ENCODE results near the gene HNRNPUL1.
A peak's percentile ranks its signal among the peaks of the same experiment; 100 is the strongest.

The HNRNPUL1 gene

DNA sequence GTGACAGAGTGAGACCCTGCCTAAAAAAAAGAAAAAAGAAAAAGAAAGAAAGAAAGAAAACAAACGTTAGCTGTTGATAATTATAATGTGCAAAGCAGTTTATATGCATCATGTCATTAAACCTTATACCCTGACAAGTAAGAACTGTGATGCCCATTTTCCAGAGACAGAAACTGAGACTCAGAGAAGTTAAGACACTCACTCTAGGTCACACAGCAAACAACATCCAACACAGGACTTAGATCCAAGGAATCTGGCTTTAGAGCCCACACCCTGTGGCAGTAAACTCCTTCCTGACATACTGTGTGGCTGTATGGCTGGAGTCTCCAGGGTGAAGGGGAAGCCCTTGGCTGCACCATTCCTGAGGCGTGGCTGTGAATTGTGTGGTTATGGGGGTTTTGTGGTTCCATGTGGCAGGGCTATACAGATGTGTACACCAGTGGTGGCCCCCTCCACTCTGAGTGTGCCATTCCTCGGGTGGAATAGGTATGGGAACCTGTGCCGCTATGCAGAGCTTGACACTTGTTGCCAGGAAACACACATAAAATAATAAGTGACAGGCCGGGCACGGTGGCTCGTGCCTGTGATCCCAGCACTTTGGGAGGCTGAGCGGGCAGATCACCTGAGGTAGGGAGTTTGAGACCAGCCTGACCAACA is 29.5 kb upstream of the HNRNPUL1 start:
- DNase-seq: no peak

DNA sequence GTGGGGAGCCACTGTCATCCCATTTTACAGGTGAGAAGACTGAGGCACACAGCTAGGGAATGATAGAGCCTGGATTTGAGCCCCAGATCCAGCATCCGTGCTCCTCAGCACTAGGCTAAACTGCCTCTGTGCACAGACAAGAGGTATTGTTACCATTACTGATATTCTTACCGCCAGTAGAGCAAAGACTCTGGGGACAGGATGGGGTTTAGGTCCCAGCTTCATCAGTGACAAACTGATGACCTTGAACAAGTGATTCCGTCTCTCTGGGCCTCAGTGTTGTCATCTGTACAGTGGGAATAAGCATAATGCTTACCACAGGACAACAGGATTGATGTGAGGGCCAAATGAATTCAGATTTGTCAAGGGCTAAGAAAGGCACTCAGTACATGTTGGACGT is 28.7 kb upstream of the HNRNPUL1 start:
- no peak for DNase-seq

- no peak for DNase-seq
Measured at GRCh38 chr19:41238244-41238643, 25.9 kb upstream of the HNRNPUL1 start.

GRCh38 chr19:41239363-41239762 is 24.8 kb upstream of the HNRNPUL1 start:
- DNase-seq: no peak

GRCh38 chr19:41239961-41240574 is 24.1 kb upstream of the HNRNPUL1 start:
- no peak for DNase-seq

DNA sequence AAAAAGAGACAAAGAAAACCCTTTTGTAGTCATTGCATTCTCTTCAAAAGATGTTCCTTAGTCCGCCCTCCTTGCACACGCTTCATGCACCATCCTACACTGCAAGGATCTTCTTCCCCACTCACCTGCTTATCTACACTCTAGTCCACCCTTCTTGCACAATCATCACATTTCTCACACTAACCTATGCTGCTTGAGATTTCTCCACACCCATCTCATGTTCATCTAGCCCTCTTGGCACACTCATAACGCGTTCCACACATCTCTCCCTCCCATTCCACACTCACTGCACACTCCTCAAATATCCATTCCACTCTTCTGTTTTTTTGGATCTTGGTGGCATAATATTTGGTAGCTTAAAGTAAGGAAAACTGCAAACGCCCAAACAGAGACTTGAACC is 22.3 kb upstream of the HNRNPUL1 start:
- DNase-seq: no peak

DNA sequence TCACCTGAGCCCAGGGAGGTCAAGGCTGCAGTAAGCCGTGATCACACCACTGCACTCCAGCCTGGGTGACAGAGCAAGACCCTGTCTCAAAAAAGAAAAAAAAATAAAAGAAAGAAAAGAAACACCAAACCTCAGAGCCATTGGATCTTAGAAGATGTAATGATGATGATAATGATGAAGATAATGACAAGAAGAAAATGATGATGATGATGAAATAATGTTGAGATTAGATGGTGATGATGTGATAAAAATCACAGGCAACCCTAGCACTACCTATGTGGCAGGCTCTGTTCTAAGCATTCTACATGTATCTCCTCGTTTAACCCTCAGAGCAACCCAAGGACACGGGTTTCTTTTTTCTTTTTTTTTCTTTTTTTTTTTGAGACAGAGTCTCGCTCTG is 20.1 kb upstream of the HNRNPUL1 start:
- no peak for DNase-seq

DNA sequence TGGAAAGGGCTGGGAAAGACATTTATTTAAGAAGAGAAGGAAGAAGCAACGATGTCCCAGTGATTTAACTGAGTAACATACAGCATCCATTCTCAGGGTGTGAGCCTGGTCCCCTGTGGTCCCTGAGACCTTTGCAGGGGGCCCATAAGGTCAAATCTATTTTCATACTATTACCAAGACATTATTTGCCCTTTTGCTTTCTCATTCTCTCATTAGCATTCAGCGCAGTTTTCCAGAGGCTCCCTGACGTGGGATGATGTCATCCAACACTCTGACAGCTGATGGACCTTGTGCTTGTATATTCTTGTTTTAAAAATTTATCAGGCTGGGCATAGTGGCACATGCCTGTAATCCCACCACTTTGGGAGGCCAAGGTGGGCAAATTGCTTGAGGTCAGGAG is 18.3 kb upstream of the HNRNPUL1 start:
- no peak for DNase-seq

GRCh38 chr19:41248895-41249294 is 15.3 kb upstream of the HNRNPUL1 start:
- DNase-seq: no peak

- DNase-seq: no peak
Measured at GRCh38 chr19:41249707-41250423, 14.3 kb upstream of the HNRNPUL1 start.

GRCh38 chr19:41253660-41254059 is 10.5 kb upstream of the HNRNPUL1 start:
- no peak for DNase-seq

- no peak for DNase-seq
Measured at GRCh38 chr19:41255171-41255570, 9.0 kb upstream of the HNRNPUL1 start.

DNA sequence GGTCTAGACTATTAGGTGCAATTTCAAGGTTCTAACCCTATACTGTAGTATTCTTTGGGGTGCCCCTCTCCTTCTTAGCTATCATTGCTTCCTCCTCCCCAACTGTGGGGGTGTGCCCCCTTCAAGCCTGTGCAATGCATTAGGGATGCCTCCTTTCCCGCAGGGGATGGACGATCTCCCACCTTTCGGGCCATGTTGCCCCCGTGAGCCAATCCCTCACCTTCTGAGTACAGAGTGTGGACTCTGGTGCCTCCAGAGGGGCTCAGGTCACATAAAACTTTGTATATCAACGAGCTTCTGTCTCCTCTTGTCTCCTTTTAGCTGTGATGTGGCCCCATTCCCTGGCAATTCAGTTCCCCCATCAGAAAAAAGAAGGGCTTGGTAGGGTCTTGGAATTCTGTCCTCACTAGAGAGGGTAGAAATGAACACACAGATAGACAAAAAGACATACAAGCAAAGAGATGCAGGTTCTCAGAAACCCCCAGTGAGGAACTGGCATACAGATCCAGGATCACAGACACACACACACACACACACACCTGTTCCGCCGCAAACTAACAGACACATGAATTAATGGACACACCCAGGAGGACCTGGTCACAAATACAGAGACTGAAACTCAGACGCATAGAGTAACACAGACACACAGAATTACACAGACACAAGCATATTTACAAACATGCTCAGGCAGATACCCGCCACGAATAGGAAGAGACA is 2.5 kb upstream of the HNRNPUL1 start:
- DNase-seq: no peak

- peak; percentile 60 for DNase-seq
Measured at GRCh38 chr19:41263042-41263849, 926 bp upstream of the HNRNPUL1 start.

DNA sequence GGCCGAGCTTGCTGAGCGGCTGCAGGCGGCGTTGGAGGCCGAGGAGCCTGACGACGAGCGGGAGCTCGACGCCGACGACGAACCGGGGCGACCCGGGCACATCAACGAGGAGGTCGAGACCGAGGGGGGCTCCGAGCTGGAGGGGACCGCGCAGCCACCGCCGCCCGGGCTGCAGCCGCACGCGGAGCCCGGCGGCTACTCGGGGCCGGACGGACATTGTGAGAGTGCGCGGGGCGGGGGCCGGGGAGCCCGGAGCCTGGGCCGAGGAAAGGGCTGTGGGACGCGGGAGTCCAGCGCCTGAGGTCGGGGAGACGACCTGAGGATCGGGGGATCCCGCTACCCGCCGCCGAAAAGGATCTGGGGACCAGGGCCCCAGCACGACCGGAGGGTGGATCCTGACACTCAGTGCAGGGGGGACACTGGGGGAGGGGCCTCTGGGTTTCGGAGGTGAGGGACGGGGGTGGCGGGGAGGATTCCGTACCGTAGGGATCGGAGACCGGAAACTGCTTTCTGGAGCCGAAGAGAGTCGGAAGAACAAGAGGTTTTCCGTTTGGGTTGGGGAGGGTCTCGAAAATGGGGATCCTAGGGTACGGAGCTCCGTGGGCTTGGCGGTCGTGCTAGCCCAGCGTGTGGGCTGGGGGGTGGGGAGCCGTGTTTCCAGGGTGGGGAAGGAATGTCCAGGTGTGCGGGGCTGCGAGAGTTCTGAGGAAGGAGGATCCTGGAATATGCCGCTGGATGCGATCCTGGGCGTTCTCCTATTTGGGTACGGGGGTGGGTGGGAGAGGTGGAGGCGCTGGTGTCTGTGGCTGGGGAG is 616 bp downstream of the HNRNPUL1 start:
- peak; percentile 50 for DNase-seq

DNA sequence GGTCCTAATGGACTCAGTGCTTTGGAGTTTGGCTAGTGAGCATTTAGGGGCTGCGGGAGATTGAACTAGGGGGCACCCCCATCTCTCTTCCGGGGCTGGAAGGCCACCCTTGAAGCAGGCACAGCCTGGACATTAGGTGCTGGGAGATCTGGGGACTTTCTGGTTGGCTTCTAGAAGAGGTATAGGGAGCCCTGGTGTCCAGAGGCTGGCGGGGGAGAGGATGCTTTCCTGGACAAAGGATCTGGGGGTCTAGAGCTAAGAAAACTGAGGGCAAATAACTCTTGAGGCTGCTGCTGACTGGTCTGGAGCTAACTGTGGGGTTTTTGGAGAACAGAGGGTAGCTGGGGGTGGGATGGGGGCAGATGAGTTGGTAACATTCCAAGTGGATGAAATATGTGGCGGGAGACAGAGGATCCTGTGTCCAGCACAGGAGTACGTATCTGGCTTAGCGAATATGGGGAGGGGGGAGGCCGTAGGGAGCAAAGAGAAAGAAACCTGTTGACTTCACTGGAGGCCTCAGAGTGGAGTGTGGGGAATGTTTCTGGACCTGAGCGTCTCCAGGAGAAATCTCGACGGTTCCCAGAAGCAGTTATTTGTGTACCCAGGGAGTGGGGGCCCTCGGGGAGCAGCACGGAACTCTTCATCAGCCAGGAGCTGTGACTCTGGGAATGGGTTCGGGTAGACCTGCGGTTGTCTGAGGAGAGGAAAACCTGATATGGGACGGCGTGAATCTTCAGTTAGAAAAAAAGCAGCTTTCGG is 1.4 kb downstream of the HNRNPUL1 start:
- DNase-seq: no peak

GRCh38 chr19:41269055-41269454 is 4.9 kb downstream of the HNRNPUL1 start:
- DNase-seq: no peak

DNA sequence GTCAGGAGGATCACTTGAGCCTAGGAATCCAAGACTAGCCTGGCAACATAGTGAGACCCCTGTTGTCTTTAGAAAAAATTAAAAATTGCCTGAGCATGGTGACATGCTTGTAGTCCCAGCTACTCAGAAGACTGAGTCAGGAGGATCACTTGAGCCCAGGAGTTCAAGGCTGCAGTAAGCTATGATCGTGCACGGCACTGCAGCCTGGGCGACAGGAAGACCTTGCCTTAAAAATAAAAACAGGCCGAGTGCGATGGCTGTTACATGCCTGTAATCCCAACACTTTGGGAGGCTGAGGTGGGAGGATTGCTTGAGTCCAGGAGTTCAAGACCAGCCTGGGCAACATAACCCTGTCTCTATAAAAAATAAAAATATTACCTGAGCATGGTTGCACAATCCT is 5.4 kb downstream of the HNRNPUL1 start:
- no peak for DNase-seq

DNA sequence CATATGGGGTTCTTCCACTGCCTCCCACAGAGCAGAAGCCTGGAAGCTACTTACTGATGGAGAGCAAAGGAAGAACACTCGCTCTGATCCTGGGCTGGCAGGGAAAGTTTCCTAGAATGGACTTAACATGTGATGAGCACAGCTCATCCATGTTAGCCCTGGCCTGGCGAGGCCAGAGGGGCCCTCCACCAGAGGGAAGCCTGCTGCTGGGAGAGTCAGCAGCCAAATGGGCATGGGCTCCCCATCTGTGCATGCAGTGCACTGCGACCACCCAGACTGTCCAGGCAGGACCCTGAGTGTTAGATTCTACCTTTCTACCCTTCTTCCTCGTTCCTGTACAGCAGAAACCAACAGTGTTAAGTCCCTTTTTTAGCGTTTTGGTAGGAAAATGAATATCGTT is 8.9 kb downstream of the HNRNPUL1 start:
- DNase-seq: no peak

- no peak for DNase-seq
Measured at GRCh38 chr19:41274802-41275201, 10.6 kb downstream of the HNRNPUL1 start.

- no peak for DNase-seq
Measured at GRCh38 chr19:41276231-41276630, 12.1 kb downstream of the HNRNPUL1 start.

All from NK-92 treated with Interleukin-12 subunit alpha and Interleukin-12 subunit beta, amount 100 ng/mL, for 24 hours (cell line).